HepG2 (cell line): ENCODE measurements around the gene CDK5RAP2. TPM values are rescaled to one million over a fixed set of nuclear protein-coding genes. Genes with fewer than 3 reads are reported as not detected.
A peak's percentile ranks its signal among the peaks of the same experiment; 100 is the strongest.

Source experiments
- DMAP1 ChIP-seq: IDR thresholded peaks from 2 replicates; pipeline ENCODE4 v1.6.1; 2016
- EHMT2 ChIP-seq: fragments of 200-600 bp; sonication (generic); IDR thresholded peaks from 2 replicates; pipeline ENCODE4 v1.7.0; 2017; ENCODE audit warnings: antibody characterized with exemption, low read depth, low read length, borderline replicate concordance
- HNF4G ChIP-seq, 2 experiments: sonication (generic) in 1 of 2; formaldehyde crosslinking in 1 of 2; IDR thresholded peaks; 2 replicates each; pipeline versions ENCODE4 v1.4.0 to v1.6.1; 2011 to 2020; ENCODE audit warnings: borderline replicate concordance in 2 of 2, low read depth in 2 of 2, mild to moderate bottlenecking in 2 of 2, low read length in 1 of 2, missing genetic modification reagents in 1 of 2, moderate library complexity in 1 of 2
- KLF9 ChIP-seq: IDR thresholded peaks from 2 replicates; pipeline ENCODE4 v1.6.1; 2016; ENCODE audit warnings: low read depth
- PAF1 ChIP-seq: IDR thresholded peaks from 2 replicates; pipeline ENCODE4 v1.6.1; 2016; ENCODE audit warnings: missing genetic modification reagents, missing compliant biosample characterization
- REPIN1 ChIP-seq: sonication (generic); formaldehyde crosslinking; IDR thresholded peaks from 2 replicates; pipeline ENCODE4 v1.8.0; 2022; ENCODE audit warnings: missing genetic modification reagents, low read depth, mild to moderate bottlenecking, borderline replicate concordance
- SMAD9 ChIP-seq: sonication (generic); formaldehyde crosslinking; IDR thresholded peaks from 2 replicates; pipeline ENCODE4 v1.5.1; 2020; ENCODE audit warnings: mild to moderate bottlenecking, missing genetic modification reagents
- TOE1 ChIP-seq: sonication (generic); formaldehyde crosslinking; IDR thresholded peaks from 2 replicates; pipeline ENCODE4 v1.4.0; 2020; ENCODE audit warnings: mild to moderate bottlenecking, missing genetic modification reagents
- YEATS2 ChIP-seq: sonication (generic); formaldehyde crosslinking; IDR thresholded peaks from 2 replicates; pipeline ENCODE4 v1.4.0; 2020; ENCODE audit warnings: missing genetic modification reagents, borderline replicate concordance
- ZFX ChIP-seq: sonication (generic); formaldehyde crosslinking; IDR thresholded peaks from 2 replicates; pipeline ENCODE4 v1.4.0; 2020; ENCODE audit warnings: mild to moderate bottlenecking, low read depth, missing genetic modification reagents, moderate library complexity
- ZNF101 ChIP-seq: sonication (generic); formaldehyde crosslinking; IDR thresholded peaks from 2 replicates; pipeline ENCODE4 v1.4.0; 2020; ENCODE audit warnings: mild to moderate bottlenecking, low read depth, missing genetic modification reagents, borderline replicate concordance
- ZNF205 ChIP-seq: IDR thresholded peaks from 2 replicates; pipeline ENCODE4 v1.6.1; 2018; ENCODE audit warnings: missing biosample characterization, missing genetic modification reagents
- ZNF326 ChIP-seq: sonication (generic); formaldehyde crosslinking; IDR thresholded peaks from 2 replicates; pipeline ENCODE4 v1.4.0; 2020; ENCODE audit warnings: missing genetic modification reagents, borderline replicate concordance
- ZNF644 ChIP-seq: IDR thresholded peaks from 2 replicates; pipeline ENCODE4 v1.6.1; 2016; ENCODE audit warnings: low read depth
- ZNF724P ChIP-seq: sonication (generic); formaldehyde crosslinking; IDR thresholded peaks from 2 replicates; pipeline ENCODE4 v1.8.0; 2022; ENCODE audit warnings: missing genetic modification reagents, borderline replicate concordance
- ZNF766 ChIP-seq: sonication (generic); formaldehyde crosslinking; IDR thresholded peaks from 2 replicates; pipeline ENCODE4 v1.5.0; 2020; ENCODE audit warnings: missing genetic modification reagents, borderline replicate concordance
- ZNF878 ChIP-seq: sonication (generic); formaldehyde crosslinking; IDR thresholded peaks from 2 replicates; pipeline ENCODE4 v1.8.1; 2023; ENCODE audit warnings: mild to moderate bottlenecking, missing genetic modification reagents, moderate library complexity
- polyA plus RNA-seq, 8 experiments: library from polyadenylated mRNA; depleted of rRNA in 3 of 8; stranded (reverse) in 7 of 8; unstranded in 1 of 8; fragments of >200 nt; fragmentation: Illumina TruSeq in 4 of 8; extraction: Trizol in 4 of 8; gene quantifications; 2 replicates each; pipeline versions ENCODE4 v1.2.1 to v1.2.3, GENCODE V29; 2011 to 2016; ENCODE audit warnings: low read depth in 4 of 8, missing spikeins in 1 of 8, mixed read lengths in 1 of 8; ENCODE audit not compliant: insufficient read depth in 1 of 8
- total RNA-seq, 5 experiments: library from RNA; depleted of rRNA; stranded (reverse); fragments of >200 nt; fragmentation: Illumina TruSeq; extraction: Trizol; gene quantifications; 2 replicates each; pipeline ENCODE4 v1.2.3, GENCODE V29; 2016; ENCODE audit warnings: low read depth in 1 of 5
- TF ChIP-seq, protein P1 (sequence below): IDR thresholded peaks from 2 replicates; pipeline ENCODE4 v1.6.1; 2018; ENCODE audit warnings: missing genetic modification reagents, mild to moderate bottlenecking, missing compliant biosample characterization
- TF ChIP-seq, protein P2 (sequence below): sonication (generic); formaldehyde crosslinking; conservative IDR thresholded peaks from 2 replicates; pipeline ENCODE4 v1.4.0; 2020; ENCODE audit warnings: missing genetic modification reagents
- TF ChIP-seq, protein P3 (sequence below): sonication (generic); formaldehyde crosslinking; IDR thresholded peaks from 2 replicates; pipeline ENCODE4 v1.8.1; 2023; ENCODE audit warnings: mild to moderate bottlenecking, missing genetic modification reagents
- TF ChIP-seq, protein P4 (sequence below): sonication (generic); formaldehyde crosslinking; IDR thresholded peaks from 2 replicates; pipeline ENCODE4 v1.5.0; 2020; ENCODE audit warnings: mild to moderate bottlenecking, missing genetic modification reagents
- TF ChIP-seq, protein P5 (sequence below): sonication (generic); formaldehyde crosslinking; conservative IDR thresholded peaks from 2 replicates; pipeline ENCODE4 v1.5.0; 2020; ENCODE audit warnings: missing genetic modification reagents

The CDK5RAP2 gene
- total and polyA plus RNA-seq, 2 of the 13 experiments (the other 11 are each of a cell fraction or from before 2014, with no cell fraction given), result 31.8 to 42.2 TPM

DNA sequence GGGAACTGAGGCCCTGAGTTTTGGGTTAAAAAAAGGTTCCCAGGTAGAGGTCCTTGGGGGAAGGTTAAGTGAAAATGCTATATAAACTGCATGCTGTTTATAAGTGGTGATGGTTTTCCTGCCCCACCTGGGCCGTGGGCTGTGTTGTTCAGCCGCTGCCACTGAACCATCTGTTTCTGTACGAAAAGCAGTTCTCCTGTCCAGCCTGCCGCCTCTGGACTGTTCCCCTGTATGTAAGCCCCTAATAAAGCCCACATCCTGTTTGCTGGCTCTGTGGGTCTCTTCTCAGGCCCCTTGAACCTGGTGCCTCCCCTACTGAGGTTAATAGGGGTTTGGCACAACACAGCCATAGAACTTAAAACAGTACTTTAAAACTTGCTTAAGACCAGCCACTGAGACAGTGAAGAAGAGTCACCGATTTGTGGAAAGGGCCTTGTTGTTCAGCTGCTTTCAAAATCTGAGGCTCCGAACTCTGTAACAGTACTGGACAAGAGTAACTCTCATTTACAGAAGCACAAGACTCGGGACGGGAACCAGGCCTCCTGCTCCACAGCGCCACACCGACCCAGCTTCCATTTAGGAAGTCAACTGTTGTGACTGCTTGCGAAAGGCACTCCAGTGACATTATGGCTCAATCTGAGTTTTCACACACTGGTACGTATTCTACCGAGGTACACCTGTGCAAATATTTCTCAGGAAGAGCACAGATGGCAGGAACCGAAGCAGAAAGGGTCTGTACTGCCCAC is 192.5 kb downstream of the CDK5RAP2 start (continued):
- no peak for TF ChIP-seq SMAD9 (CRISPR knock-in tag)
- peak; percentile 63; the same call in 1 of the 2 replicates for TF ChIP-seq ZNF205 (CRISPR knock-in tag)
- TF ChIP-seq ZNF644 (CRISPR knock-in tag), result 0 out of 2 replicates have a peak, but pooled peaks have one; percentile 63
- TF ChIP-seq, protein P1, sequence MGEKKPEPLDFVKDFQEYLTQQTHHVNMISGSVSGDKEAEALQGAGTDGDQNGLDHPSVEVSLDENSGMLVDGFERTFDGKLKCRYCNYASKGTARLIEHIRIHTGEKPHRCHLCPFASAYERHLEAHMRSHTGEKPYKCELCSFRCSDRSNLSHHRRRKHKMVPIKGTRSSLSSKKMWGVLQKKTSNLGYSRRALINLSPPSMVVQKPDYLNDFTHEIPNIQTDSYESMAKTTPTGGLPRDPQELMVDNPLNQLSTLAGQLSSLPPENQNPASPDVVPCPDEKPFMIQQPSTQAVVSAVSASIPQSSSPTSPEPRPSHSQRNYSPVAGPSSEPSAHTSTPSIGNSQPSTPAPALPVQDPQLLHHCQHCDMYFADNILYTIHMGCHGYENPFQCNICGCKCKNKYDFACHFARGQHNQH, result 0 out of 2 replicates have a peak, but pooled peaks have one; percentile 23
- TF ChIP-seq, protein P2, sequence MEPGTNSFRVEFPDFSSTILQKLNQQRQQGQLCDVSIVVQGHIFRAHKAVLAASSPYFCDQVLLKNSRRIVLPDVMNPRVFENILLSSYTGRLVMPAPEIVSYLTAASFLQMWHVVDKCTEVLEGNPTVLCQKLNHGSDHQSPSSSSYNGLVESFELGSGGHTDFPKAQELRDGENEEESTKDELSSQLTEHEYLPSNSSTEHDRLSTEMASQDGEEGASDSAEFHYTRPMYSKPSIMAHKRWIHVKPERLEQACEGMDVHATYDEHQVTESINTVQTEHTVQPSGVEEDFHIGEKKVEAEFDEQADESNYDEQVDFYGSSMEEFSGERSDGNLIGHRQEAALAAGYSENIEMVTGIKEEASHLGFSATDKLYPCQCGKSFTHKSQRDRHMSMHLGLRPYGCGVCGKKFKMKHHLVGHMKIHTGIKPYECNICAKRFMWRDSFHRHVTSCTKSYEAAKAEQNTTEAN, result no peak
- TF ChIP-seq ZNF326 (CRISPR knock-in tag), result no peak
- no peak for TF ChIP-seq TOE1
- no peak for TF ChIP-seq EHMT2
- no peak for TF ChIP-seq ZNF724P (CRISPR knock-in tag)
- peak; percentile 71; the same call in 1 of the 2 replicates for TF ChIP-seq REPIN1 (CRISPR knock-in tag)
- TF ChIP-seq ZNF878 (CRISPR knock-in tag), result no peak
- TF ChIP-seq, protein P3, sequence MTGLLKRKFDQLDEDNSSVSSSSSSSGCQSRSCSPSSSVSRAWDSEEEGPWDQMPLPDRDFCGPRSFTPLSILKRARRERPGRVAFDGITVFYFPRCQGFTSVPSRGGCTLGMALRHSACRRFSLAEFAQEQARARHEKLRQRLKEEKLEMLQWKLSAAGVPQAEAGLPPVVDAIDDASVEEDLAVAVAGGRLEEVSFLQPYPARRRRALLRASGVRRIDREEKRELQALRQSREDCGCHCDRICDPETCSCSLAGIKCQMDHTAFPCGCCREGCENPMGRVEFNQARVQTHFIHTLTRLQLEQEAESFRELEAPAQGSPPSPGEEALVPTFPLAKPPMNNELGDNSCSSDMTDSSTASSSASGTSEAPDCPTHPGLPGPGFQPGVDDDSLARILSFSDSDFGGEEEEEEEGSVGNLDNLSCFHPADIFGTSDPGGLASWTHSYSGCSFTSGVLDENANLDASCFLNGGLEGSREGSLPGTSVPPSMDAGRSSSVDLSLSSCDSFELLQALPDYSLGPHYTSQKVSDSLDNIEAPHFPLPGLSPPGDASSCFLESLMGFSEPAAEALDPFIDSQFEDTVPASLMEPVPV (CRISPR knock-in tag), result no peak
- no peak for TF ChIP-seq HNF4G (IDR thresholded peaks at IDR 0.05; ENCODE audit: borderline replicate concordance, low read depth, low read length)
- TF ChIP-seq HNF4G (CRISPR knock-in tag; IDR thresholded peaks at IDR 0.05; ENCODE audit: borderline replicate concordance, low read depth), result 0 out of 2 replicates have a peak, but pooled peaks have one; percentile 21
- TF ChIP-seq KLF9 (CRISPR knock-in tag), result no peak
- TF ChIP-seq, protein P4, sequence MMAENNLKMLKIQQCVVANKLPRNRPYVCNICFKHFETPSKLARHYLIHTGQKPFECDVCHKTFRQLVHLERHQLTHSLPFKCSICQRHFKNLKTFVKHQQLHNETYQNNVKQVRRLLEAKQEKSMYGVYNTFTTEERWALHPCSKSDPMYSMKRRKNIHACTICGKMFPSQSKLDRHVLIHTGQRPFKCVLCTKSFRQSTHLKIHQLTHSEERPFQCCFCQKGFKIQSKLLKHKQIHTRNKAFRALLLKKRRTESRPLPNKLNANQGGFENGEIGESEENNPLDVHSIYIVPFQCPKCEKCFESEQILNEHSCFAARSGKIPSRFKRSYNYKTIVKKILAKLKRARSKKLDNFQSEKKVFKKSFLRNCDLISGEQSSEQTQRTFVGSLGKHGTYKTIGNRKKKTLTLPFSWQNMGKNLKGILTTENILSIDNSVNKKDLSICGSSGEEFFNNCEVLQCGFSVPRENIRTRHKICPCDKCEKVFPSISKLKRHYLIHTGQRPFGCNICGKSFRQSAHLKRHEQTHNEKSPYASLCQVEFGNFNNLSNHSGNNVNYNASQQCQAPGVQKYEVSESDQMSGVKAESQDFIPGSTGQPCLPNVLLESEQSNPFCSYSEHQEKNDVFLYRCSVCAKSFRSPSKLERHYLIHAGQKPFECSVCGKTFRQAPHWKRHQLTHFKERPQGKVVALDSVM, result no peak
- TF ChIP-seq, protein P5, sequence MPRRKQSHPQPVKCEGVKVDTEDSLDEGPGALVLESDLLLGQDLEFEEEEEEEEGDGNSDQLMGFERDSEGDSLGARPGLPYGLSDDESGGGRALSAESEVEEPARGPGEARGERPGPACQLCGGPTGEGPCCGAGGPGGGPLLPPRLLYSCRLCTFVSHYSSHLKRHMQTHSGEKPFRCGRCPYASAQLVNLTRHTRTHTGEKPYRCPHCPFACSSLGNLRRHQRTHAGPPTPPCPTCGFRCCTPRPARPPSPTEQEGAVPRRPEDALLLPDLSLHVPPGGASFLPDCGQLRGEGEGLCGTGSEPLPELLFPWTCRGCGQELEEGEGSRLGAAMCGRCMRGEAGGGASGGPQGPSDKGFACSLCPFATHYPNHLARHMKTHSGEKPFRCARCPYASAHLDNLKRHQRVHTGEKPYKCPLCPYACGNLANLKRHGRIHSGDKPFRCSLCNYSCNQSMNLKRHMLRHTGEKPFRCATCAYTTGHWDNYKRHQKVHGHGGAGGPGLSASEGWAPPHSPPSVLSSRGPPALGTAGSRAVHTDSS, result no peak
- TF ChIP-seq PAF1 (CRISPR knock-in tag), result no peak
- no peak for TF ChIP-seq YEATS2
- TF ChIP-seq DMAP1 (CRISPR knock-in tag), result 0 out of 2 replicates have a peak, but pooled peaks have one; percentile 23
- TF ChIP-seq ZFX (CRISPR knock-in tag), result peak; percentile 68
- TF ChIP-seq ZNF101 (CRISPR knock-in tag), result no peak
- no peak for TF ChIP-seq ZNF766
